ENCODE data around the gene COPB2. TPM values are rescaled to one million over a fixed set of nuclear protein-coding genes. Genes with fewer than 3 reads are reported as not detected.

COPB2 gene
- total and polyA plus RNA-seq, 2 experiments from 2014 or later, result 181 to 198 TPM

- Histone ChIP-seq H3K4me1 (ENCODE audit: insufficient read depth) (no peaks in the 10 kb centered on the region), H3K9me3 (ENCODE audit: low read depth) (no peaks in the 10 kb centered on the region), H3K27me3 (replicated peaks; ENCODE audit: insufficient read depth) (no peaks in the 10 kb centered on the region), H3K79me2 (ENCODE audit: insufficient read depth) (peaks cover 87% of the 10 kb centered on the region), H3K9me2 (ENCODE audit: insufficient read depth) (no peaks in the 10 kb centered on the region), H3K4me3 (no peak overlapping the region), H3F3A (ENCODE audit: insufficient read depth) (peaks cover 44% of the 10 kb centered on the region), H3K9ac (no peak overlapping the region), H4K20me1 (ENCODE audit: insufficient read depth) (no peaks in the 10 kb centered on the region), H3K36me3 (ENCODE audit: low read depth) (peaks cover 94% of the 10 kb centered on the region), H3K4me2 (ENCODE audit: unreplicated experiment) (no peak overlapping the region), H3K27ac (no peak overlapping the region), H2AFZ (no peak overlapping the region)
- no peak for TF ChIP-seq EZH2phosphoT487 (IDR thresholded peaks at IDR 0.05; ENCODE audit: insufficient read depth, low read depth)
- TF ChIP-seq EZH2 (IDR thresholded peaks at IDR 0.05; ENCODE audit: insufficient read depth, poor library complexity, severe bottlenecking), result no peak
- in situ Hi-C loops (cut with MboI), result no loop called here
- WGBS, 2 experiments (ENCODE audit: low coverage in 1 of 2, low lambda C conversion rate in 2 of 2, missing lambda C conversion rate in 2 of 2), result 100% methylated on average over 1 of the region's 1 CpG
- DNase-seq, result no peak
Observed at GRCh38 chr3:139364549-139364948, 24.9 kb downstream of the COPB2 start.

DNA sequence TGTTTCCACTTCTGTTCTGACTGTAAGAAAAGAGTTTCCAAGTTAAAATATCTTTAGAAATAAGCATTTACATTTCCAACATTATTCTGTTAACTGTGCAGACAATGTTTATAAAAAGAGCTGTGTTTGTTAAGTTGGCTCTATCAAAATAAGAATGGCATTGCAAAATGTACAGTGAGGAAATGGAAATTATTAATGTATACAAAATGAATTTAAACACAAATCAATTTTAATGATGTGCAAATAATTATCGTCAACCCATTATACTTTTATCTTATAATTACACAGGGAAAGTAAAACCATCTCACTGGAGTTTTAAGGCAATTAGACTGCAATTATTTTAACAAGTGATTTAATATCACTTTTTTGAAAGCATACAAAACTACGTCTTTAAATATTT, 28.2 kb downstream of the COPB2 start:
- H3F3A ChIP-seq (ENCODE audit: insufficient read depth), result peaks cover 69% of the 10 kb centered on the region
- H4K20me1 ChIP-seq (ENCODE audit: insufficient read depth), result no peaks in the 10 kb centered on the region
- H3K79me2 ChIP-seq (ENCODE audit: insufficient read depth), result peaks cover 66% of the 10 kb centered on the region
- H3K9me3 ChIP-seq (ENCODE audit: low read depth), result no peaks in the 10 kb centered on the region
- TF ChIP-seq EZH2phosphoT487 (IDR thresholded peaks at IDR 0.05; ENCODE audit: insufficient read depth, low read depth), result no peak
- H3K9ac ChIP-seq, result no peak overlapping the region
- H3K4me1 ChIP-seq (ENCODE audit: insufficient read depth), result no peaks in the 10 kb centered on the region
- H3K9me2 ChIP-seq (ENCODE audit: insufficient read depth), result no peaks in the 10 kb centered on the region
- H3K27ac ChIP-seq, result no peak overlapping the region
- H3K36me3 ChIP-seq (ENCODE audit: low read depth), result peaks cover 94% of the 10 kb centered on the region
- H3K4me2 ChIP-seq (ENCODE audit: unreplicated experiment), result no peak overlapping the region
- no peak overlapping the region for H3K4me3 ChIP-seq
- 83 to 84% methylated on average over 2 of the region's 2 CpGs for WGBS, 2 experiments (ENCODE audit: low coverage in 1 of 2, low lambda C conversion rate in 2 of 2, missing lambda C conversion rate in 2 of 2)
- in situ Hi-C loops (cut with MboI), result no loop called here
- H3K27me3 ChIP-seq (replicated peaks; ENCODE audit: insufficient read depth), result no peaks in the 10 kb centered on the region
- H2AFZ ChIP-seq, result no peak overlapping the region
- no peak for DNase-seq

DNA sequence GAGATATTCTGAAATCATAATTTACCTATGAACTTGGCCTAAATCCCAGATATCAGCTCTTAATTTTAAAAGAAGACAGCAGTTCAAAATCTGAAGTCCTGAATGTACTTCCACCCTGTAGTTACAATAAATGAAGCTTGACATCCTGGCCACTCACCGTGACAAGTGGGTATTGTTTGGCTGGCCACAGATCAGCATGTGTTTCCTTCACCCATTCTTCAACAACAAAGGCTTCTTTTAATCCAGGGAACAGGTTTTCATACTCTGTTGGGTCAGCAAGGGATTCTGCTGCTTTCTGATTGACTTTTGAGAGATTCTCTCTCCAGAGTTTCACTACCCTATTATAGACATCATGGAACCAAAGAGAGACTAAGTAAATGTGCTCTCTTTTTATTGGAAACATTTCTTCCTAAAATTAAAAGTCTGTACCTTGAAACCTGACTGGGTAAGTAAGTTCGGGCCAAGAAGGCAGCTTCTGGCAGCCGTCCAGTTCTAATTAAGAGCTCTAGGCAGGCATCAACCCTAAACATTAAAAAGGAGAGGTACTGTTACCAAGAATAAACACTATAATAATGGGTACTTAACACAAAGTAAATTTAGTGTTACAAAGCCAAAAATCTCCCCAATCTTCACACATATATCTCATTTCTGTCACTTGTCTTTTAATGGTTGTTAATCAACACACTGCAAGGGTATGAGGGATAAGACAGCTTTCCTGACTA, 30.4 kb downstream of the COPB2 start:
- Histone ChIP-seq H3F3A (ENCODE audit: insufficient read depth) (peaks cover 81% of the 10 kb centered on the region), H3K9ac (no peak overlapping the region), H3K9me3 (ENCODE audit: low read depth) (no peaks in the 10 kb centered on the region), H3K27me3 (replicated peaks; ENCODE audit: insufficient read depth) (no peaks in the 10 kb centered on the region), H3K9me2 (ENCODE audit: insufficient read depth) (no peaks in the 10 kb centered on the region), H2AFZ (no peak overlapping the region), H3K4me1 (ENCODE audit: insufficient read depth) (no peaks in the 10 kb centered on the region), H3K79me2 (ENCODE audit: insufficient read depth) (peaks cover 43% of the 10 kb centered on the region), H3K4me2 (ENCODE audit: unreplicated experiment) (no peak overlapping the region), H3K4me3 (no peak overlapping the region), H3K36me3 (ENCODE audit: low read depth) (peaks cover 90% of the 10 kb centered on the region), H4K20me1 (ENCODE audit: insufficient read depth) (no peaks in the 10 kb centered on the region), H3K27ac (no peak overlapping the region)
- TF ChIP-seq EZH2 (IDR thresholded peaks at IDR 0.05; ENCODE audit: insufficient read depth, poor library complexity, severe bottlenecking) (no peak), EZH2phosphoT487 (IDR thresholded peaks at IDR 0.05; ENCODE audit: insufficient read depth, low read depth) (no peak)
- DNase-seq, result no peak
- in situ Hi-C loops (cut with MboI), result no loop called here
- 68 to 74% methylated on average over 3 of the region's 3 CpGs for WGBS, 2 experiments (ENCODE audit: low coverage in 1 of 2, low lambda C conversion rate in 2 of 2, missing lambda C conversion rate in 2 of 2)

GRCh38 chr3:139357899-139358298, 31.5 kb downstream of the COPB2 start:
- no peaks in the 10 kb centered on the region for H4K20me1 ChIP-seq (ENCODE audit: insufficient read depth)
- DNase-seq, result no peak
- H3K27me3 ChIP-seq (replicated peaks; ENCODE audit: insufficient read depth), result no peaks in the 10 kb centered on the region
- in situ Hi-C loops (cut with MboI), result no loop called here
- no peak overlapping the region for H3K4me2 ChIP-seq (ENCODE audit: unreplicated experiment)
- no peak overlapping the region for H3K9ac ChIP-seq
- TF ChIP-seq EZH2phosphoT487 (IDR thresholded peaks at IDR 0.05; ENCODE audit: insufficient read depth, low read depth), result no peak
- TF ChIP-seq EZH2 (IDR thresholded peaks at IDR 0.05; ENCODE audit: insufficient read depth, poor library complexity, severe bottlenecking), result no peak
- H3K4me3 ChIP-seq, result no peak overlapping the region
- H3K9me3 ChIP-seq (ENCODE audit: low read depth), result no peaks in the 10 kb centered on the region
- peak overlapping the region; percentile 34 for H3K27ac ChIP-seq
- no peak overlapping the region for H2AFZ ChIP-seq
- whole genome bisulfite sequencing, 2 experiments (ENCODE audit: low coverage in 1 of 2, low lambda C conversion rate in 2 of 2, missing lambda C conversion rate in 2 of 2), result 77 to 81% methylated on average over 4 of the region's 4 CpGs
- peaks cover 32% of the 10 kb centered on the region for H3K79me2 ChIP-seq (ENCODE audit: insufficient read depth)
- no peaks in the 10 kb centered on the region for H3K9me2 ChIP-seq (ENCODE audit: insufficient read depth)
- no peaks in the 10 kb centered on the region for H3K4me1 ChIP-seq (ENCODE audit: insufficient read depth)
- peaks cover 91% of the 10 kb centered on the region for H3K36me3 ChIP-seq (ENCODE audit: low read depth)
- peaks cover 90% of the 10 kb centered on the region for H3F3A ChIP-seq (ENCODE audit: insufficient read depth)

Measured in GM23248 (cell line).